CD4-positive, alpha-beta T cell treated with Interleukin-21 for 1 hour (primary cell): Measurements from ENCODE around the gene PLCXD3.
"Not testable (repeated sequence)": the region's sequence is repeated elsewhere in the genome, so short reads cannot be mapped to it uniquely, and the experiment has no call there.

Source experiments
- DNase-seq: peaks from one replicate; pipeline ENCODE4 v3.0.0-alpha.2; 2020

PLCXD3 gene

DNA sequence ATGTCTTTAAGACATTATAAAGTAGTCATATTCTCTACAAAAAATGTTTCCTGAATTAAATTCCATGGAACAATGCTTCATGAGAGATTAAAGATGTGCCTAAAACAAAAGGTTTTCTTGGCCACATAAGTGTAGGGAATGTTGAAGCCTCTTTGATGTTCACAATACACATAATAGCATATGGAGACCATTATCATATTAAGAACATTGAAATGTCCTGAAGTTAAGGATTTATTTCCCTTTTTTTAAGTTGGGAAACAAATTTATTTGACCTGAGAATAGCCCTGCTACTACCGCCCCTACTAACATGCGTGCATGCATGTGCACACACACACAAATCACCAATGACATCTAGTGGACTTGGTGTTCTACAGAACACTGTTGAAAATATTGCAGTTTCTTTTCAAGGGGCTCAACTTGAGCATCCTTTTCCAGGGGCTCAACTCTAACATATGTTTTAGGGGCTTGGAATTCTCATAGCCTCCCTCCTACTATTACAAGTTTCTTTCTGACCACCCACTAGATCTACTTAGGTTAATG lies 172.2 kb downstream of the PLCXD3 start:
- no peak for DNase-seq

DNA sequence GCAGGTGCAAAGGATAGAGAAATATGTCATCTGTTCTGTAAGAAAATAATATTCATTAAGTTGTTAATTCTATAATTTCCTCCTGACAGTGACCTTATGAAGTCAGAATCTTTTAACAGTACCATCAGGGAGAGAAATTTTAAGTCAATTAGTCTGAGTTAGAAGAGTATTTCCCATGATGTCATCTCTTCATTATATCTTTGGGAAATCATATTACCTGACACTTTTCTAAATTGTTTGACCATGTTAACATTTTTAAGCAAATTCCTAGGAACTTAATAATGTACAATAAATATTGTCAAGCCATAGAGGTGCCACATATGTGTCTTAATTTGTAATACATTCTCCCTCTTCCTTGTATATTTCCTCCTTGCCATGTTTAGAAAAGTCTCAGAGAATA lies 172.7 kb downstream of the PLCXD3 start:
- no peak for DNase-seq

DNA sequence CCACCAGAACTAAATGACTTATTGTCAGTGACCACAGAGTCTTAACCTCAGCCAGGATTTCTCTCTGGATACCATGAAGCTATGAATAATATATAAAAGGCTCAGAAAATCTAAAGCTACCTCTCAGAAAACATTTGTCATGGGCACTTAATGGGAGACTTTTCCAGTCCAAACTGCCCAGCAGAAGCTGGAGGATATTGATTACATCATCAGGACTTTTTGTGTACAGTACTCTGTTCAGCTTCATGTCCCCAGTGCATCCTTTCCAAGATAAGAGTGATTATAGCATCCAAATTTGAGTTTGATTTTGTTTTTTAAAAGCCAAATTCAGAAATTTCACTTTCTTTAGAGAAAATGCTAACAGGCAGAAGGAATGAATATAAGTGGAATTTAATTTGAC lies 173.2 kb downstream of the PLCXD3 start:
- no peak for DNase-seq

DNA sequence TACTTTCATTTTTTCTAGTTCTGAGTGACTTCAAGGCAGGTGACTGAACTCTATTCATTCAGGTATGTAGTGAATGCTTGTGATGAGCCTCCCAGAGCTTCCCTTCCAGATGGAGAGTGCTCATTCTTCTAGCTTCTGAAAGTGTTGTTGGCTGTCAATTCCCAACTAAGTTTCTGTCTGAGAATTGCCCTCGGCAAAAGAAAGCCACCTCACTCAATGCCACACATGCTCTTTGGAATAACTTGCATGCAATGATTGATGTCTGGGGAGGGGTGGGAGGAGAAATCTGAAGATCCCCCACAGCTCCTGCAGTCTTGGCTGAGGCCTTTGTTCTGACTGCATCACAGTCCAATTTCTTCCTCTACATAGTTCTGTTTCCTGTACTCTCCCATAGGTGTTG lies 173.9 kb downstream of the PLCXD3 start:
- DNase-seq = no peak

DNA sequence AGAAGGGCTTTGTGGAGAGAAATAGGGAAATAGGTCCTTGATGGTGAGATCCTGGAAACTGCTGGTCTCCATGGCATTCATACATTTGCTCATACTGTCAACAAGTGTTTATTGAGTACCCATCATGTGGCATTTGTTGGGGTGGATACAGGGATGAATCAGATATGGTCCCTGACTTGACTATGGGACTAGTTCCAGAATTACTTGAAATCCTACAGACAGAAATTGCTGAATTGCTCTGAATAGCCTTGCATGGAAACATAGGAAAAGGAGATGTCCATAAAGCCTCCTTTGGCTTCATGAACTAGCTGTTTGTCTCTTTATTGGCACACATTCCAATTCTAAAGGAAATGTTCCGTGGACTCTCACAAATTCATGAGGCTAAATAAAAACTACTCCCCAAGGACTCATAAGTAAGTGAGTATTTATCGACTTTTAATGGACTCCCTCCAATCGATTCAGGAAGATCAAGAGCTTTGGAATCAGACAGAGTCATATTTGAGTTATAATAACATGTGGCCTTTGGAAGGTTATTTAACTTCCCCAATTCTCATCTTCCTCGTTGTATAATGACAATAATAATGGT lies 174.7 kb downstream of the PLCXD3 start:
- DNase-seq = no peak

DNA sequence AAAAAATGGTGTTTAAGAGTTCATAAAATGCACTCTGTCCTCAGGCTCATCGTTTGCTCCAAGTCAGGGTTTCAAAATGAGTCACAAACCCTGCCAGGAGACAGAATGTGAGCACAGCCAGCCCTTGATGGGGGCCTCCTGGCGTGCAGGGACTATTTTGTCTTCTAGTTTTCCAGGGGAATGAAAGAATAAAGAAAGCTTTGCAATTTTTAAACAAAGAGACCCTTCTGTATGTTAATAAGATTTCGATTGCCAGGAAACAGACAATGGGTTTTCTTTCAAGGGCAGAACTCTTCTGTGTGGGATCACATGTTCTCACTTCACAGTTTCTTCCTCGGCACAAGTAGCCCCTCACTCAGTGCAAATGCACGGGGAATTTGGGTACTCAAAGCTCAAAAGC lies 175.6 kb downstream of the PLCXD3 start:
- DNase-seq = no peak

DNA sequence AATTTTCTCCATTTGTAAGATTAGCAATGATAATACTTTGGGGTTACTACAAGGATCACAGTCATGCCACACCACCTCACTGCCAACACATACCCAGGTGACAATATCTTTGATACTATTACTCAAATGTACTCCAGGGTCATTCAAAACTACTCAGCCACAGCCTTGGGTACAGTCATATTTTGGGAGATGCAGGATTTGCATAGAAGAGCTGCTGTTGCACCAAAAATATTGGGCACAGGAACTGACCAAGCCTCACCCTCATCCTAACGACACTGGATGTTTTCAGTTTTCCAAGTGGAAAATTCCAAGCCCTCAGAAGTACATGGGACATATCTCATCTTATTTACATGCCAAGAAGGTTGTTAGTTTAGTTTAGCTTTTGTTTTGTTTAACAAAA lies 176.2 kb downstream of the PLCXD3 start:
- no peak for DNase-seq

DNA sequence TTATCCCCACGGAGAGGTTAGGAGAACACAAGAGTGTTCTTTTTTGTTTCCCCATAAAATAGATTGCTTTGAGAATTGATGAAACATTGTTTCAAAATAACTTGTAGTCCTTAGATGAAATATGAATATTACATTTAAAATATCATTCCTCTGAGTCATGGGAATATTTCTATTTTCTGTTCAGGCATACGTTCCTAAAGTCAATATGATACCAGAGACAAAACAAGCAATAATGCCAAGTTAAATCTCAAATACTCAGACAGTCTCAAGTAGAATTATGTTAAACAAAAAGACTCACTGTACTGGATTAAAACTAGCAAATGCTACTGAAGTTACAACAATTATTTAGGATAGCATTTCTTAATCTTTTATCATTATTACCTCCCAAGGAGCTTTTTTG lies 185.3 kb downstream of the PLCXD3 start:
- DNase-seq = no peak

DNA sequence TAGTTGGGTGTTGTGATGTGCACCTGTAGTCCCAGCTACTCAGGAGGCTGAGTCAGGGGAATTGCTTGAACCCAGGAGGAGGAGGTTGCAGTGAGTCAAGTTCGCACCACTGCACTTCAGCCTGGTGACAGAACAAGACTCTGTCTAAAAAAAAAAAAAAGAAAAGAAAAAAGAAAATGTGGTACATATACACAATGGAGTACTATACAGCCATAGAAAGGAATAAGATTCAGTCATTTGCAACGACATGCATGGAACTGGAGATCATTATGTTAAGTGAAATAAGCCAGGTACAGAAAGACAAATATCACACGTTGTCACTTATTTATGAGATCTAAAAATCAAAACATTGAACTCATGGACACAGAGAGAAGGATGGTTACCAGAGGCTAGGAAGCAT lies 187.6 kb downstream of the PLCXD3 start:
- DNase-seq = not testable (repeated sequence)

DNA sequence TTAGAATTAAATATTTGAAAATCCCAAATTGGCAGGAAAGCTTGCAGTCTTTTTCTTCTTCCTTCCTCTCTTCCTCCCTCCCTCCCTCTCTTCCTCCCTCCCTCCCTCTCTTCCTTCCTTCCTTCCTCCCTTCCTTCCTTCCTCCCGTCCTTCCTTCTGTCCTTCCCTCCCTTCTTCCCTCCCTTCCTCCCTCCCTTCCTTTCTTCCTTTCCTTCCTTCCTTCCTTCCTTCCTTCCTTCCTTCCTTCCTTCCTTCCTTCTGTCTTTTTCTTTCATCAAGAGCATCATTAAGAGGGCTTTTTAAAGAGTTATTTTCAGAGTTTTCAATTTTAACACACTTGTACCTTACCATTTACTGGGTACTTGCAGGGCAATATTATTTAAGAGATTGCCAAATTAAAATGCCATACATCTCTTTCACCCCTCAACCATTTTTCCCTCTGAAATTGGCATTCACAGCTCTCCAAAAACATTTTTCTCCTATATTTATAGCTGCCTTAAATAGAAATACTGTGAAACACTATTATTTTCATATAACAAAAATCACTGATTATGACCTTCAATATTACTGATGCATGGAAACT lies 197.8 kb downstream of the PLCXD3 start:
- DNase-seq = no peak

DNA sequence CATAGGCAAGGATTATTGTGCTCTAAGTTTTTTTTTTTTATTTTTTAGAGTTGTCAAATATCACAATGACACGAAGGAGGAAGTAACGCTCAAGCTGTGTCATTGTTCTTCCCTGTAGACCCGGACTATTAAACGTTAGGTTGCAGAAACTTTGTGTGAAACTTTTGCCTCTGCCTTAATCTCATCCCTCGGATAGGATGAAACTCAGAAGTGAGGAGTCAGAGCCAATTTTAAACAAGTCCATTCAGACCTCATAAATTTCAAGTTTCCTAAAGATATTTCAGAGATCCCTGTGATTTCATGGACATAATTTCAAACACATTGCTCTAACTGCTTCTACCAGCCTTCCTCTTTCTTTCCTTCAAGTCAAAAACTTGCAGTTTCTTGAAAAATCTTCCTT lies 198.3 kb downstream of the PLCXD3 start:
- DNase-seq = no peak

DNA sequence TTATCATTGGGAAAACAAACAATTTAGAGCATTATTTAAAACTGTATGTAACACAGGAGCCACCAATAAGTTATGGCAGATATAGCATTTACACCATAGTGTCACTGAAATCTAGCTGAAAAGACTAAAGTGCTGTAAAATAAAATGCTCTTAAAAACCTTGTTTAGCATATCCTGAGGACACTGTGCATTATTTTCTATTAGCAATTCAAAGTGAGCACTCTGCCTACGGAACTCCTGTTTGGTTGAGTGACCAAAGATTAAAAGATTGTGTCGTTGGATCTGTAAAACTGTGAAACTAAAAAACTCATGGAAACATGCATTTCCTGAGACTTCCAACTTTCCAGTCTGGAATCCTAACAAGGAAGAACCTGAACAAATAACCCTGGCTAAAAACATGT lies 201.1 kb downstream of the PLCXD3 start:
- DNase-seq = no peak

DNA sequence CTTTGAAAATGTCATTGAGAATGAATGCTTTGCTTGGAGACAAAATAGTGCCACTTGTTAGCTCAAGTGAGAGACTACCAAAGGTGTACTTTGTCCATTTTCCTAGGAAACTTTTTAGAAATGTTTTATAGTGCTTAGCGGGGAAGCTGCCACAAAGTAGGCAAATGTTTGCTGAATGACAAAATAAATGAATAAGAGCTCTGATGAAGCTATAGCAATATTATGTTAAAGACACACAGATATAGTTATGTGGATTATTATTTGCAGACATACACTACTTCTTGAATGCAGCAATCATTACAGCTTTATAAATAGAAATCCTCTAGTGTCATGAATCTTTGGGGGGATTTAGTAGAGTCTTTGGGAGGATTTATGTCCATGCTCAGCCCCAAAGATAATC lies 204.4 kb downstream of the PLCXD3 start:
- DNase-seq = no peak

DNA sequence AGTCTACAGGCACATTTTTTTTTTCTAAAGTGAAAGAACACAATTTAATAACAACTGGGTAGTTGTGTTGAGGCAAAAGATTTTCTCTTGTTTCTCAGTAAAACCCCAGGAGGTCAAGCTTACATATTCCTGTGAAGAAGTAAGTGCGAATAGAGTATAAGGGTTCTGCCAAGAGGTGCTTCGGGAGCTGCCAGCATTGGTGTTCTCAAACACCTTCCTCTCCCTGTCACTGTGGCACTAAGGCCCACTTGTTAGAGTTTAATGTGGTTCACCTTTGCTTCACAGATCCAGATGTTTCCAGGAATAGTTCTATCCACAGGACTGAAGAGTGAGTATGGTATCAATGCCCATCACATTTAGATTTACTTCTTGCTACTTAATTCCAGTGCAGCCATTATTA lies 205.3 kb downstream of the PLCXD3 start:
- DNase-seq = no peak

DNA sequence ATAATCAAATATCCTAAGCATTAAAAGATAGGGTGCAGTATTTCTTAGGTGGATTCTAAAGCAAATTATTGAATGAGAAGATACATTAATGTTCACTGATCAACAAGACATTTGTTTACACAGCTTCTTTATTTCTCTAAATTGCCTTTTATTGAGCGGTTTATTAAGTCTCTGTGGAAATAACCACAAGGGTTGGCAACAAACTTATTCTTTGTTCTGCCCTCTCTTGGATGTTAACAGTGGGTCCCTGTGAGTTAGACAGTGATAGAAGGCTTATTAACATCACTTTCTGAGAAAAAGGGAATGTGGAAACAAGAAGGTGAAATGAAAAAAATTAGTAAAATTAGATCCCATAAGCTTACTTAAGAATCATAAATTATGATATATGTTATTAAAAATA lies 214.3 kb downstream of the PLCXD3 start:
- DNase-seq = no peak

DNA sequence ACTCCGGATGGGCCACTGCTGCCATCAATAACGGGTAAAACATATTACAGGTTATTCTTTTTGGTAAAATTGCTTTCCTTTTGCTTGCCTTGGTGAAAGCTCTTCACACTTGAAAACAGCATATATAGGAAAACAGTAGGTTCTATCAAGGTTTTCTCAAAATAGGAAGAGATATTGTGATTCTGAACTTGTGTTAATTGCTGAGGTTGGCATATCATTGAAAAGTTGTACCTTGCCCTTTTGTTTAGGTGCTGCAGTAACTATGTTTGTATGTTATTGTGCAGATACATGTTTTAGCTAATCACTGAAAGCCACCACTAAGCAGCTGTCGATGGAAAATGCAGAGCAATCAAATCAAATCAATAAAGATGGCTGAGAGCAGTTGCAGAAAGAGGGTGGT lies 219.1 kb downstream of the PLCXD3 start:
- no peak for DNase-seq

DNA sequence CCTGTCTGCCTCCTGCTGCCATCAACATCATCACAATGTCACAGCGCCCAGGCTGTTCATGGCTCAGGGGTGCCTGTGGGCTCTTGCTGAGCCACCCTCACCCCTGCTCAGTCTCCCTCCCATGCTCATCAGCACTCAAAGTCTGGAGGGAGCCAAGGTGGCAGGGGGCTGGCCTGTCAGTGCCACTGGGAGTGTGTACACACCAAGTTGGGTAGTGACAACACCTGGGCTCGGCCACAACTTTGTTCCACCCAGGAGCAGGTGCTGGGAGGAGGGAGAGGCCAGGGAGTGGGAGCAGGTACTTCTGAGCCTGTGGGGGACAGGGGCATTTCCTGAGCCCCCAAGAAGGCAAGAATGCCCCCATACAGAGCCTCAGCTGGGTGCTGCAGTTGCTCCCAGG lies 219.6 kb downstream of the PLCXD3 start:
- no peak for DNase-seq

DNA sequence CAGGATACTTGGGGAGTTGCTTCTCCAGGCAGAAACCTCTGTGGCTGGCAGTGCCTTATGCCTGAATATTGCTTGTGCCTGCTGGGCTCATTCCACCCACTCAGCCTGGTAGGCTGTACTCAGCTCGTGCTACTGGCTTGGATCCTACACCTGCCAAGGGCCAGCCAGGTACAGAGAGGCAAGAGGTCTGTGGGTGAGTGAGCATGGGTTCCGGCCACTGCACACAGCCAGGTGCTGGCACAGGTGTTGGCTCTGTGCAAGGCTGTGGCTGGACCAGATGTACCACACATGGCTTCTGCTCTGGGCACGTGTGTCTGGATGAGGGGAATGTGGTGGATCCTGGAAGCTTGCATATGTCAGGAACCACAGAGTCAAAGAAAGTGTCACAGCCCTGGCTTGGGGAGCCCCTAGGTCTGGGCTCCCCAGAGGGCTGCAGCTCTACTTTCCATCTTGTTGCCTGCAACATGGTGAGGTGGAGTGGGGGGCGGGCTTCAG lies 220.4 kb downstream of the PLCXD3 start:
- DNase-seq = no peak

DNA sequence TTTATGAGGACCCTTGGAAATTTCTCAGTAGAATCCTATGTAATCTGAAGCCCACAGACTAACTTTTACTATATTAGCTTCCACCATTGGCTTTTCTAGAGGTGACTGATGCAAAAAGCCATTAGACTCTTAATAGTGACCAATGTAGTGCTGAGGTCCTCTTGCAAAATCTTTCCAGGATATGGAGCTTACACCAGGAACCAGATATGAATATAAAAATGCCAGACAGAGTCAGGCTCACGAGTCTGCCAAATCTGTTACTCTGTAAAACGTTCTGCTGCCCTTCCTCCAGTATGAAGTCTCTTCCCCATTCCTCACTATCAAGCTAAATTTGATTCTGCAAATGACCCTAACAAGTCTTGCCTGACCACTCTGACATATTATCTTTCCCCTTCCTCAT lies 223.7 kb downstream of the PLCXD3 start:
- no peak for DNase-seq

DNA sequence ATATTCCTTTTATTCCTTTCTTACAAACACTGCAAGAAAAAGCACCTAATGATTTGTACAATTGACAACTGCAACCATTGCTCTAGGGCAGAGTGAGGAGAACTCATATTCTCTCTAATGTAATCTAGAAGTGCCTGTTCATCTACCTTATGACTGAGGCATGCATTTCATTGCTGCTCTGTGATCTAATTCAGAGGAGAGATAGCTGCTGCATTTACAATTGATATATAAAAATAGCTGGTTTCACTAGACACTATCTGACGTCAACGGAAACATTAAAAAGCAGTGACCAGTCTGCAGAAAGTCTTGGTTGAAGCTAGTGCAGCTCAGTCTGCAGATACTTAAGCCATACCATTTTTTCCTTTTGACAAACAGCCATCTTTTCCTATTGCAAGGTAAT lies 224.2 kb downstream of the PLCXD3 start:
- no peak for DNase-seq

DNA sequence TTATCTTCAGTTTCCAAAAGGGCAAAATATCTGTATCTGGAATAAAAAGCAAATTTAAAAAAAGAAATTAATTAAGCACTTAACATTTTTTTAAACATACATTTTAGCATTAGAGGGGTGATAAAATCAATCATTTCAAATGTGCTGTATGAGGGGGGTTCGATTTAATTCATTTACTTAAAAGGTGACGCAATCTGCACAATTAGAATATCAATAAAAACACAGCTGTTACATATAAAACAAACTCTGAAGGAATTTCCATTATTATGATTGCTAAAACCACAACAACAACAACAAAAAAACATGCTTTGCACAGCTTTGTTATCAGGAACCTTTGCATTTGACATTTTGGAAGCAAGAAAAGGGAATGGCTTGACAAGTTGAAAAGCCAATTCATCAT lies 225.5 kb downstream of the PLCXD3 start:
- DNase-seq = no peak

DNA sequence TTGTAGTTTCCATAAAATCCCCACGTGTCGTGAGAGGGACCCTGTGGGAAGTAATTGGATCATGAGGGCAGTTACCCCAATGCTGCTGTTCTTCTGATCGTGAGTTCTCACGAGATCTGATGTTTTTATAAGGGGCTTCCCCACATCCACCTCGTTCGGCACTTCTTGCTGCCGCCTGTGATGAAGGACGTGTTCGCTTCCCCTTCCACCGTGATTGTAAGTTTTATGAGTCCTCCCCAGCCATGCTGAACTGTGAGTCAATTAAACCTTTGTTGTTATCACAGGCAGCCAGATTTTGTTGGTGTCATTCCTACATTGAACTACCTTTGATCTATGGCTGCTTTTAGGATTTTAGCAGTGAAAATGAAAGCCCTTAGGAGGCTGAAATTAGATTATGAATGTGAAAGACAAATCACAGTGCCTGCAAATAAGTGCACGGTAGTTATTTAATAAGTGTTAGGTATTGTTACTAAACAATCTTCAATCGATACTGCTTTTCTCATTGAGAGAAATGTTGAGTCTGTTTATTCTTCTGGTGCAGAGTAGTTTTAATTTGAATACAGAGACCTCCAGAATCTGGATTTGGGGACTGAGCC lies 229.1 kb downstream of the PLCXD3 start:
- no peak for DNase-seq

DNA sequence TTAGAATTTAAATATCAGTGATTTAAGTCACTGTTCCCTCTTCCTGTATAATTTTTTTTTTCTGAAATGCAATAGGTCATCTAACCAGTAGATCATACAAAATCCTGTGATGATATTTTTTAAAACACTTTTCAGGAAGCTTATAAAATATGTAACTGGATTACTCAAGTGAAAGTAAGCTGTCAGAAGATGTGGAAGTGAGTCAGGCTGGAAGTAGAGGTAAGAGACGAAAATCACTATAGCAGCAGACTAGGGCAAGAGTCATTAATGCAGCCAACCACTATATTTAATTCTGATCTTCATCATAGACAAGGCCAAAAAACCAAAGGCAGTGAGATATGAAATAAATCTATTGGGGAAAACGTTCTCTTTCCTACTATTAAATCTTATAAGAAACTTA lies 231.4 kb downstream of the PLCXD3 start:
- no peak for DNase-seq

DNA sequence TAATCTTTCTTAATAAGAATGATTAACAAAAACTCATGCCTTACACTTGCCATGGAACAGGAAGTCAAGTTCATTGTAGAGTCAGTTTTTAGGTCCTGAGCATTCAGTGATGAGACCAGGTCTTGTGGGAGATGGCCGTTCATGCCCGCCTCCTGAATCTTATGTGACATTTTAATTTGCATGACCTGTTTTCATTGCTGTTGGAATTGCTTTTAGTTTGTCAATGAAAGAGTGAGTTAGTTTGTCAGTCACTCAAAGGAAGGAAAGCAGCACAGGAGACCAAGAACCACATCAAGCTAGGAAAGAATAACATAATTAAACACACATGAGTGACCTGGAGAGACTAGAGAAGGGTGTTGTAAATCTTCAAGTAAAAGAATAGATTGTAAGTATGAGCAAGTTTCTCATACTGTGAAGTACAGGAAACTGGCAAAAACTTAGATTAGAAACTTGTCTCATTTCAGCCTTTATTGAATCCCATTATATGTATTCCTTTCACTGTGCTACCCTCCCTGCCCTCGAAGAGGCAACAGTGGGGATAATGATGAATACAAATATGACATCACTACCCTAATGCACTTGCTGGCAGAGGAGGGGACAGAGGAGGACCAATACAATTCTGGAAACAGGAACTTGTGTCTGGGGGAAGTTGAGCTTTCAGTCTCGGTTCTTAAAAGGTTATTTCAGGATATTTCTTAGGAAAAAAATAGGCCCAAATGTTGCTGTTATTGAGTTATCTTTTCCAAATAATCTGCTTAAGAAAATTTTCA lies 232.7 kb downstream of the PLCXD3 start:
- no peak for DNase-seq
